H9 (cell line): Measurements from ENCODE around the gene RFNG. TPM values are rescaled to one million over a fixed set of nuclear protein-coding genes. Genes with fewer than 3 reads are reported as not detected.

ENCODE experiments used
- DNase-seq: peaks from one replicate; pipeline ENCODE4 v3.0.0-alpha.2; 2017
- H2AFZ ChIP-seq: one replicate; pipeline ENCODE4 v1.6.1; 2013; ENCODE audit warnings: mild to moderate bottlenecking, low read length, control low read depth, moderate library complexity
- H2AK5ac ChIP-seq: 2 replicates; pipeline ENCODE4 v1.6.1; 2013; ENCODE audit warnings: low read length, control low read depth, mixed read lengths; ENCODE audit not compliant: insufficient read length
- H2BK120ac ChIP-seq: one replicate; pipeline ENCODE4 v1.6.1; 2013; ENCODE audit warnings: low read depth, mild to moderate bottlenecking, low read length, control low read depth, inconsistent platforms; ENCODE audit not compliant: poor library complexity, severe bottlenecking
- H2BK12ac ChIP-seq: 2 replicates; pipeline ENCODE4 v1.6.1; 2013; ENCODE audit warnings: low read length, control low read depth, mixed read lengths, low read depth; ENCODE audit not compliant: insufficient read length
- H2BK15ac ChIP-seq: 2 replicates; pipeline ENCODE4 v1.6.1; 2013; ENCODE audit warnings: low read depth, low read length, control low read depth
- H2BK20ac ChIP-seq: one replicate; pipeline ENCODE4 v1.6.1; 2013; ENCODE audit warnings: low read depth, mild to moderate bottlenecking, low read length, control low read depth, inconsistent platforms; ENCODE audit not compliant: poor library complexity, severe bottlenecking
- H2BK5ac ChIP-seq: 2 replicates; pipeline ENCODE4 v1.6.1; 2013; ENCODE audit warnings: low read length, control low read depth, mixed read lengths; ENCODE audit not compliant: insufficient read length
- H3K14ac ChIP-seq: 2 replicates; pipeline ENCODE4 v1.6.1; 2013; ENCODE audit warnings: low read length, control low read depth; ENCODE audit not compliant: insufficient read depth
- H3K18ac ChIP-seq: 2 replicates; pipeline ENCODE4 v1.6.1; 2013; ENCODE audit warnings: low read depth, mild to moderate bottlenecking, mixed read lengths, low read length, control low read depth; ENCODE audit not compliant: insufficient read length
- H3K23ac ChIP-seq: 2 replicates; pipeline ENCODE4 v1.6.1; 2013; ENCODE audit warnings: low read length, control low read depth, mixed read lengths, low read depth; ENCODE audit not compliant: insufficient read length
- H3K23me2 ChIP-seq: 2 replicates; pipeline ENCODE4 v1.6.1; 2013; ENCODE audit warnings: low read depth, mild to moderate bottlenecking, mixed read lengths, low read length, control low read depth; ENCODE audit not compliant: insufficient read length, poor library complexity, severe bottlenecking
- H3K27ac ChIP-seq: 2 replicates; pipeline ENCODE4 v1.5.1; 2013; ENCODE audit warnings: low read length, control low read depth, mixed read lengths, low read depth; ENCODE audit not compliant: insufficient read length
- H3K27me3 ChIP-seq: 2 replicates; pipeline ENCODE4 v1.6.1; 2013; ENCODE audit warnings: low read length, control low read depth, inconsistent platforms; ENCODE audit not compliant: insufficient read depth
- H3K4ac ChIP-seq: 2 replicates; pipeline ENCODE4 v1.6.1; 2013; ENCODE audit warnings: low read depth, mild to moderate bottlenecking, control low read depth, inconsistent platforms, low read length, moderate library complexity
- H3K4me1 ChIP-seq: 2 replicates; pipeline ENCODE4 v1.6.1; 2013; ENCODE audit warnings: low read length, control low read depth, inconsistent platforms; ENCODE audit not compliant: insufficient read depth
- H3K4me2 ChIP-seq: 2 replicates; pipeline ENCODE4 v1.6.1; 2013; ENCODE audit warnings: low read length, control low read depth, mixed read lengths; ENCODE audit not compliant: insufficient read length, insufficient read depth
- H3K56ac ChIP-seq: 2 replicates; pipeline ENCODE4 v1.6.1; 2013; ENCODE audit warnings: low read depth, mild to moderate bottlenecking, mixed read lengths, low read length, control low read depth; ENCODE audit not compliant: insufficient read length
- H3K79me1 ChIP-seq: 2 replicates; pipeline ENCODE4 v1.6.1; 2013; ENCODE audit warnings: low read depth, mild to moderate bottlenecking, moderate library complexity, low read length, control low read depth, inconsistent platforms; ENCODE audit not compliant: insufficient read depth, poor library complexity, severe bottlenecking
- H3K79me2 ChIP-seq: 2 replicates; pipeline ENCODE4 v1.6.1; 2013; ENCODE audit warnings: low read length, control low read depth, inconsistent platforms; ENCODE audit not compliant: insufficient read depth
- H3K9ac ChIP-seq: 2 replicates; pipeline ENCODE4 v1.6.1; 2013; ENCODE audit warnings: low read length, control low read depth, mixed read lengths; ENCODE audit not compliant: insufficient read length; ENCODE audit errors: extremely low read depth
- H3K9me3 ChIP-seq: one replicate; pipeline ENCODE4 v1.6.1; 2013; ENCODE audit warnings: low read depth, low read length, inconsistent platforms; ENCODE audit not compliant: control insufficient read depth
- H3T11ph ChIP-seq: one replicate; pipeline ENCODE4 v1.6.1; 2013; ENCODE audit warnings: mild to moderate bottlenecking, low read length, control low read depth, inconsistent platforms
- H4K20me1 ChIP-seq: one replicate; pipeline ENCODE4 v1.6.1; 2013; ENCODE audit not compliant: control insufficient read depth, insufficient read length, insufficient read depth
- H4K5ac ChIP-seq: 2 replicates; pipeline ENCODE4 v1.6.1; 2013; ENCODE audit warnings: low read depth, mild to moderate bottlenecking, mixed read lengths, low read length, control low read depth; ENCODE audit not compliant: insufficient read length
- H4K8ac ChIP-seq: replicated peaks from 2 replicates; pipeline ENCODE4 v1.6.1; 2013; ENCODE audit warnings: low read length, control low read depth, mixed read lengths, low read depth; ENCODE audit not compliant: insufficient read length
- H4K91ac ChIP-seq: 2 replicates; pipeline ENCODE4 v1.6.1; 2013; ENCODE audit warnings: low read depth, mild to moderate bottlenecking, moderate library complexity, mixed read lengths, low read length, control low read depth; ENCODE audit not compliant: insufficient read length
- H3K27ac Mint-ChIP-seq, 3 experiments: 2 replicates in 2 of 3; 3 replicates in 1 of 3; pipeline ENCODE4 v1.8.0; 2020 to 2021; ENCODE audit warnings: mixed read lengths in 3 of 3, mild to moderate bottlenecking in 1 of 3, moderate library complexity in 1 of 3
- H3K27me3 Mint-ChIP-seq: 2 replicates; pipeline ENCODE4 v1.8.0; 2021; ENCODE audit warnings: low read depth, mild to moderate bottlenecking, moderate library complexity, mixed read lengths
- H3K36me3 Mint-ChIP-seq, 3 experiments: 2 replicates in 2 of 3; 3 replicates in 1 of 3; pipeline ENCODE4 v1.8.0; 2020 to 2021; ENCODE audit warnings: low read depth in 3 of 3, mixed read lengths in 3 of 3; ENCODE audit not compliant: insufficient read depth in 1 of 3
- H3K4me1 Mint-ChIP-seq, 2 experiments: 2 replicates each; pipeline ENCODE4 v1.8.0; 2020; ENCODE audit warnings: mixed read lengths in 2 of 2
- H3K4me3 Mint-ChIP-seq, 2 experiments: 2 replicates in 1 of 2; 3 replicates in 1 of 2; pipeline ENCODE4 v1.8.0; 2020 to 2021; ENCODE audit warnings: mild to moderate bottlenecking in 2 of 2, mixed read lengths in 2 of 2, moderate library complexity in 1 of 2
- H3K9me3 Mint-ChIP-seq, 2 experiments: 2 replicates in 1 of 2; 3 replicates in 1 of 2; pipeline ENCODE4 v1.8.0; 2020; ENCODE audit warnings: mild to moderate bottlenecking in 2 of 2, mixed read lengths in 2 of 2, moderate library complexity in 1 of 2
- WGBS: extraction: QIAGEN DNeasy Blood & Tissue Kit; methylation state at CpG from one replicate; pipeline ENCODE4 v1.1.7; 2013; ENCODE audit warnings: missing lambda C conversion rate, low lambda C conversion rate, mixed read lengths; ENCODE audit not compliant: insufficient read length; ENCODE audit errors: extremely low coverage; 5-methylcytosine and 5-hydroxymethylcytosine counted together
- total RNA-seq: library from RNA; stranded (reverse); gene quantifications from 2 replicates; pipeline ENCODE4 v1.2.1, GENCODE V29; 2021
- TF ChIP-seq, protein P1 (sequence below): fragments of 200-600 bp; sonication (generic); conservative IDR thresholded peaks from 3 replicates; pipeline ENCODE4 v1.8.0; 2021; ENCODE audit warnings: antibody characterized with exemption, mild to moderate bottlenecking

The RFNG gene
- total RNA-seq, 1 experiment from 2014 or later, result 34.0 TPM

DNA sequence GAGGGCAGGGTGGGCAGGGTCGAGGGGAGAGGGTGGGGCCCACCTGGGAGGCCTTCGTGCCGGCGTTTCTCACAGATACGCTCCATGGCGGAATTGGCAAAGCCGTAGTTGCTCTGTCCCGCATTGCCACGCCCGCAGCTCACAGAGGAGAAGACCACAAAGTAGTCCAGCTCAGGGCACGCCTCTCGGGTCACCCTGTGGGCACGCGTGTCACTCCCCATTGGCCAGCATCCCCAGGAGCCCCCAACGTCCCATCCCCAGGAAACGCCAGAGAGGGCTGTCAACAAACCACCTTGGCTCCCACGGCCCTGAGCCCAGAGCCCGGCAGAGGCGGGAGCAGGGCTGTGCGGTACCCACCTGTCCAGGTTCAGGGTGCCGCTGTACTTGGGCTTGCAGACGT is 30.4 kb upstream of the RFNG start:
- no peak overlapping the region for H4K5ac ChIP-seq
- H3K4me2 ChIP-seq, result no peak overlapping the region
- no peak overlapping the region for H2BK15ac ChIP-seq
- no peak overlapping the region for H2AK5ac ChIP-seq
- TF ChIP-seq, protein P1, sequence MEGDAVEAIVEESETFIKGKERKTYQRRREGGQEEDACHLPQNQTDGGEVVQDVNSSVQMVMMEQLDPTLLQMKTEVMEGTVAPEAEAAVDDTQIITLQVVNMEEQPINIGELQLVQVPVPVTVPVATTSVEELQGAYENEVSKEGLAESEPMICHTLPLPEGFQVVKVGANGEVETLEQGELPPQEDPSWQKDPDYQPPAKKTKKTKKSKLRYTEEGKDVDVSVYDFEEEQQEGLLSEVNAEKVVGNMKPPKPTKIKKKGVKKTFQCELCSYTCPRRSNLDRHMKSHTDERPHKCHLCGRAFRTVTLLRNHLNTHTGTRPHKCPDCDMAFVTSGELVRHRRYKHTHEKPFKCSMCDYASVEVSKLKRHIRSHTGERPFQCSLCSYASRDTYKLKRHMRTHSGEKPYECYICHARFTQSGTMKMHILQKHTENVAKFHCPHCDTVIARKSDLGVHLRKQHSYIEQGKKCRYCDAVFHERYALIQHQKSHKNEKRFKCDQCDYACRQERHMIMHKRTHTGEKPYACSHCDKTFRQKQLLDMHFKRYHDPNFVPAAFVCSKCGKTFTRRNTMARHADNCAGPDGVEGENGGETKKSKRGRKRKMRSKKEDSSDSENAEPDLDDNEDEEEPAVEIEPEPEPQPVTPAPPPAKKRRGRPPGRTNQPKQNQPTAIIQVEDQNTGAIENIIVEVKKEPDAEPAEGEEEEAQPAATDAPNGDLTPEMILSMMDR, result no peak
- no peaks in the 10 kb centered on the region for H3K27me3 Mint-ChIP-seq
- H4K8ac ChIP-seq, result no peak overlapping the region
- H3K27ac ChIP-seq, result no peak overlapping the region
- no peaks in the 10 kb centered on the region for H3K9me3 Mint-ChIP-seq
- H3K79me1 ChIP-seq, result no peaks in the 10 kb centered on the region
- no peak overlapping the region for H3K56ac ChIP-seq
- no peaks in the 10 kb centered on the region for H3K4me1 ChIP-seq
- H2AFZ ChIP-seq, result no peak overlapping the region
- no peak overlapping the region for H2BK5ac ChIP-seq
- H3K23me2 ChIP-seq, result no peaks in the 10 kb centered on the region
- no peak overlapping the region for H3K4ac ChIP-seq
- H3K18ac ChIP-seq, result no peak overlapping the region
- no peaks in the 10 kb centered on the region for H3K9me3 ChIP-seq
- H4K91ac ChIP-seq, result no peak overlapping the region
- H3T11ph ChIP-seq, result no peak overlapping the region
- H3K14ac ChIP-seq, result no peak overlapping the region
- no peaks in the 10 kb centered on the region for H3K27me3 ChIP-seq
- H2BK20ac ChIP-seq, result no peak overlapping the region
- WGBS, result no CpG with 5 or more reads among the region's 22 CpGs
- no peak overlapping the region for H3K9ac ChIP-seq
- H3K27ac Mint-ChIP-seq, result no peak overlapping the region
- DNase-seq, result no peak
- H3K36me3 Mint-ChIP-seq, result peaks cover 24 to 68% (median 58%) of the 10 kb centered on the region in 3 experiments; a peak in 6 of 7 replicates
- H3K4me3 Mint-ChIP-seq, result no peak overlapping the region
- no peak overlapping the region for H3K23ac ChIP-seq
- no peaks in the 10 kb centered on the region; a peak in 2 of 4 replicates for H3K4me1 Mint-ChIP-seq
- H2BK120ac ChIP-seq, result no peak overlapping the region
- H2BK12ac ChIP-seq, result no peak overlapping the region
- H3K79me2 ChIP-seq, result no peaks in the 10 kb centered on the region
- H4K20me1 ChIP-seq, result no peaks in the 10 kb centered on the region
